ENCODE measurements around the gene GGA1. TPM values are rescaled to one million over a fixed set of nuclear protein-coding genes. Genes with fewer than 3 reads are reported as not detected.

The GGA1 gene
- polyA plus RNA-seq, 1 experiment, result 26.1 TPM

- no peaks in the 10 kb centered on the region for H3K27me3 ChIP-seq (ENCODE audit: control insufficient read depth, insufficient read depth, low read length)
- no peak for DNase-seq (ENCODE audit: low read depth, low spot score)
- H3K27ac ChIP-seq (ENCODE audit: low read depth, low read length), result no peak overlapping the region
- H3K4me3 ChIP-seq (ENCODE audit: low read depth, low read length), result no peak overlapping the region
- H3K9me3 ChIP-seq (ENCODE audit: control insufficient read depth, insufficient read depth, low read length), result no peaks in the 10 kb centered on the region; the same call in 1 of the 2 replicates
- ChIA-PET POLR2A (interaction anchor here (1.2 kb wide), 1 partner anchor 19 kb away, joined by 4 read pairs; no protein-coding TSS in a partner anchor), CTCF (interaction anchor here (1.4 to 12.0 kb wide), 3 partner anchors 9 to 26 kb away, joined by 4 to 375 read pairs (median 65); no protein-coding TSS in a partner anchor)
- TF ChIP-seq CTCF (IDR thresholded peaks at IDR 0.05; ENCODE audit: low read depth, low read length), result 0 out of 2 replicates have a peak, but pooled peaks have one; percentile 12
These were observed 37.2 kb upstream of the GGA1 start for GRCh38 chr22:37571258-37571991.

GRCh38 chr22:37571992-37572373 is 36.7 kb upstream of the GGA1 start:
- no peaks in the 10 kb centered on the region; the same call in 1 of the 2 replicates for H3K9me3 ChIP-seq (ENCODE audit: control insufficient read depth, insufficient read depth, low read length)
- no peak overlapping the region for H3K4me3 ChIP-seq (ENCODE audit: low read depth, low read length)
- no peak for DNase-seq (ENCODE audit: low read depth, low spot score)
- ChIA-PET POLR2A (no interaction called here), CTCF (no interaction called here)
- H3K27me3 ChIP-seq (ENCODE audit: control insufficient read depth, insufficient read depth, low read length), result no peaks in the 10 kb centered on the region
- H3K27ac ChIP-seq (ENCODE audit: low read depth, low read length), result no peak overlapping the region
- no peak for TF ChIP-seq CTCF (IDR thresholded peaks at IDR 0.05; ENCODE audit: low read depth, low read length)

GRCh38 chr22:37575490-37576003 is 33.1 kb upstream of the GGA1 start:
- ChIA-PET POLR2A (interaction anchor here (0.7 to 1.6 kb wide), 3 partner anchors 12 to 378 kb away, joined by 4 to 13 read pairs (median 9); partner anchors contain the start of gene POLR2F), CTCF (interaction anchor here (0.7 to 3.5 kb wide), 5 partner anchors 10 to 17 kb away, joined by 3 to 17 read pairs (median 5); no protein-coding TSS in a partner anchor)
- no peak overlapping the region for H3K27ac ChIP-seq (ENCODE audit: low read depth, low read length)
- H3K27me3 ChIP-seq (ENCODE audit: control insufficient read depth, insufficient read depth, low read length), result peaks cover 1% of the 10 kb centered on the region
- DNase-seq (ENCODE audit: low read depth, low spot score), result no peak
- H3K4me3 ChIP-seq (ENCODE audit: low read depth, low read length), result no peak overlapping the region
- TF ChIP-seq CTCF (IDR thresholded peaks at IDR 0.05; ENCODE audit: low read depth, low read length), result no peak
- H3K9me3 ChIP-seq (ENCODE audit: control insufficient read depth, insufficient read depth, low read length), result no peaks in the 10 kb centered on the region

GRCh38 chr22:37578002-37578401 is 30.6 kb upstream of the GGA1 start:
- ChIA-PET POLR2A (interaction anchor here (4.5 kb wide), 1 partner anchor 13 kb away, joined by 29 read pairs; no protein-coding TSS in a partner anchor), CTCF (interaction anchor here (1.3 kb wide), 1 partner anchor 14 kb away, joined by 5 read pairs; no protein-coding TSS in a partner anchor)
- H3K27me3 ChIP-seq (ENCODE audit: control insufficient read depth, insufficient read depth, low read length), result peaks cover 13% of the 10 kb centered on the region
- no peak for TF ChIP-seq CTCF (IDR thresholded peaks at IDR 0.05; ENCODE audit: low read depth, low read length)
- DNase-seq (ENCODE audit: low read depth, low spot score), result no peak
- no peak overlapping the region for H3K4me3 ChIP-seq (ENCODE audit: low read depth, low read length)
- H3K9me3 ChIP-seq (ENCODE audit: control insufficient read depth, insufficient read depth, low read length), result no peaks in the 10 kb centered on the region
- H3K27ac ChIP-seq (ENCODE audit: low read depth, low read length), result no peak overlapping the region

- DNase-seq (ENCODE audit: low read depth, low spot score), result no peak
- POLR2A ChIA-PET, result interaction anchor here (4.5 kb wide), 1 partner anchor 10 kb away, joined by 29 read pairs; no protein-coding TSS in a partner anchor
- CTCF ChIA-PET, result interaction anchor here (1.0 to 1.8 kb wide), 3 partner anchors 14 to 109 kb away, joined by 3 to 7 read pairs (median 5); no protein-coding TSS in a partner anchor
- Histone ChIP-seq H3K9me3 (ENCODE audit: control insufficient read depth, insufficient read depth, low read length) (no peaks in the 10 kb centered on the region), H3K27ac (ENCODE audit: low read depth, low read length) (no peak overlapping the region), H3K27me3 (ENCODE audit: control insufficient read depth, insufficient read depth, low read length) (peaks cover 21% of the 10 kb centered on the region), H3K4me3 (ENCODE audit: low read depth, low read length) (no peak overlapping the region)
- TF ChIP-seq CTCF (IDR thresholded peaks at IDR 0.05; ENCODE audit: low read depth, low read length), result no peak
These were observed 27.1 kb upstream of the GGA1 start for GRCh38 chr22:37581504-37581903.
